Natural killer cell treated with Interleukin-12 subunit alpha and Interleukin-12 subunit beta and Interleukin-15 and Interleukin-18, amount 100 ng/mL, for 72 hours (primary cell): Measurements from ENCODE around the gene KCTD8. TPM values are rescaled to one million over a fixed set of nuclear protein-coding genes. Genes with fewer than 3 reads are reported as not detected.
"Not testable (repeated sequence)": the region's sequence is repeated elsewhere in the genome, so short reads cannot be mapped to it uniquely, and the experiment has no call there.

Experiments
- ATAC-seq, 2 donors: fragments of 150-1000 bp; cut with Tn5 transposase in 1 of 2; sonication (Bioruptor Pico), chemical (Tn5 transposase) in 1 of 2; 2 replicates each; pipeline ENCODE4 v1.10.0; 2021
- DNase-seq: peaks from one replicate; pipeline ENCODE4 v3.0.0; 2022; ENCODE audit warnings: low spot score
- H3K27ac Mint-ChIP-seq, 2 donors: 1 replicate in 1 of 2; 2 replicates in 1 of 2; pipeline ENCODE4 v1.8.0; 2022; ENCODE audit warnings: mixed read lengths in 2 of 2, mild to moderate bottlenecking in 1 of 2, moderate library complexity in 1 of 2
- H3K27me3 Mint-ChIP-seq, 2 donors: 1 replicate in 1 of 2; 2 replicates in 1 of 2; pipeline ENCODE4 v1.8.0; 2022; ENCODE audit warnings: mixed read lengths in 2 of 2
- H3K36me3 Mint-ChIP-seq: one replicate; pipeline ENCODE4 v1.8.0; 2022; ENCODE audit warnings: mixed read lengths
- H3K4me1 Mint-ChIP-seq, 2 donors: 1 replicate in 1 of 2; 2 replicates in 1 of 2; pipeline ENCODE4 v1.8.0; 2022; ENCODE audit warnings: low read depth in 2 of 2, mixed read lengths in 2 of 2, mild to moderate bottlenecking in 1 of 2
- H3K4me3 Mint-ChIP-seq: one replicate; pipeline ENCODE4 v1.8.0; 2022; ENCODE audit warnings: mixed read lengths
- H3K9me3 Mint-ChIP-seq: 2 replicates; pipeline ENCODE4 v1.8.0; 2022; ENCODE audit warnings: mixed read lengths
- total RNA-seq, 2 donors: library from RNA; stranded (reverse); gene quantifications; one replicate each; pipeline ENCODE4 v1.2.3, GENCODE V29; 2022

Gene KCTD8
- total RNA-seq, 2 donors from 2014 or later, result not detected

DNA sequence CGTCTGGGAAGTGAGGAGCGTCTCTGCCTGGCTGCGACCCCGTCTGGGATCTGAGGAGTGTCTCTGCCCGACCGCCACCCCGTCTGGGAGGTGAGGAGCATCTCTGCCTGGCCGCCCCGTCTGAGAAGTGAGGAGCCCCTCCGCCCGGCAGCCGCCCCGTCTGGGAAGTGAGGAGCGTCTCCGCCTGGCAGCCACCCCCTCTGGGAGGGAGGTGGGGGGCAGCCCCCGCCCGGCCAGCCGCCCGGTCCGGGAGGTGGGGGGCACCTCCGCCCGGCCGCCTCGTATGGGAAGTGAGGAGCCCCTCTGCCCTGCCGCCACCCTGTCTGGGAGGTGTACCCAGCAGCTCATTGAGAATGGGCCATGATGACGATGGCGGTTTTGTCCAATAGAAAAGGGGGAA, 280.8 kb downstream of the KCTD8 start:
- peaks cover 25% of the 10 kb centered on the region for H3K9me3 Mint-ChIP-seq
- H3K27ac Mint-ChIP-seq, H3K4me1 Mint-ChIP-seq, DNase-seq, H3K4me3 Mint-ChIP-seq, H3K27me3 Mint-ChIP-seq, ATAC-seq, H3K36me3 Mint-ChIP-seq: not testable (repeated sequence)

DNA sequence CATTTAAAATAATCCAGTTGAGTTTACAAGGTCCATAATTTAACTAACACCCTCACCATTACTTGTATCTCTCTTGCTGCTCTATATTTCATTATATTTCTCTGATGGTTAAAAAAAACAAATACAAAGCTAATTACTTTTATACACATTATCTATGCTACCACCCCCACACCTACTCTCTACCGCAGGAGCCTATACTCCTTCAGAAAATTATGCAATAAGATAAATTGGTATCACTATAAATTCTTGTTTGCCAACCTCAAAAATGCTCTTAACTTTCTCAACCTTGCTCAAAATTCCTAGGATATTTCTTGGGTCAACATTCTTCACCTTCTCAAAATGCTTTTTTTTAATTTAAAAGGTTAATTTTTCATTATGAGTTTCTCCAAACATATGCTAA, 282.7 kb downstream of the KCTD8 start:
- Mint-ChIP-seq H3K27me3 (no peaks in the 10 kb centered on the region), H3K9me3 (peaks cover 24% of the 10 kb centered on the region), H3K27ac (no peak overlapping the region), H3K4me3 (no peak overlapping the region), H3K4me1 (no peaks in the 10 kb centered on the region), H3K36me3 (peaks cover 4% of the 10 kb centered on the region)
- no peak for ATAC-seq
- DNase-seq, result no peak

DNA sequence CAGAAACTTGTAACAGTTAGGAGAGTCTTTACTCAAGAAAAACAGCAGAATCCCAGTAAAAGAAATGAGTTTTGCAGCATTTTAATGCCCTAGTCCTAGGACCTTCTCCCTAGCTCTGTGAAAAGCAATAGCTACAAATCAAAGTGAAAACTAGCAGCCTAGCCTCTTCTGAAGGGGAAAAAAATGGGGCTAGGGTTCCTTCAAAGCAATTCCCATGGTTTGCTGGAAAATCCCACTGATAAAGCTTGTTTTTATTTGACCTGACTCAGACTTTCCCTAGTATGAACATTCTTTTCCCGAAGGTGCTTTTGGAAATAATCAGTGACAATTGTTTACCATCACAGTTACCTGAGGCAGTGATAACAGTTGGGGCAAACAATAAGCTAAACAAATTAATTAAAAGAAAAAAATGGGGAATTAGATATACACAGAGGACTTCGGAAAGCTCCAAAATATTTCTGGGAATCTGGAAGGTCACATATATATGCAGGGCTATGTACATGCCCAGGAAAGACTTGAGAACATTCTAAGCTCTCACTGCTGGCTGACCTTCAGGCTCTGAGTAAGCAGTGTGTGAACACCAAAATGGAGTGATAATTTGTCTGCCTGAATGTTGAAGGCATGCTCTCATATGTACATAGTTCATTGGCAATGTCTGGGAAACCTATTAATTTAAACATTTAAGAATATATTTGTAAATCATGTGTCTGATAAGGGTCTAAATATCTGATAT, 285.9 kb downstream of the KCTD8 start:
- ATAC-seq (no peak), DNase-seq (no peak)
- H3K27ac Mint-ChIP-seq, result no peak overlapping the region
- H3K4me1 Mint-ChIP-seq, result no peaks in the 10 kb centered on the region
- no peaks in the 10 kb centered on the region for H3K36me3 Mint-ChIP-seq
- no peak overlapping the region for H3K4me3 Mint-ChIP-seq
- H3K9me3 Mint-ChIP-seq, result peaks cover 17% of the 10 kb centered on the region
- no peaks in the 10 kb centered on the region for H3K27me3 Mint-ChIP-seq

DNA sequence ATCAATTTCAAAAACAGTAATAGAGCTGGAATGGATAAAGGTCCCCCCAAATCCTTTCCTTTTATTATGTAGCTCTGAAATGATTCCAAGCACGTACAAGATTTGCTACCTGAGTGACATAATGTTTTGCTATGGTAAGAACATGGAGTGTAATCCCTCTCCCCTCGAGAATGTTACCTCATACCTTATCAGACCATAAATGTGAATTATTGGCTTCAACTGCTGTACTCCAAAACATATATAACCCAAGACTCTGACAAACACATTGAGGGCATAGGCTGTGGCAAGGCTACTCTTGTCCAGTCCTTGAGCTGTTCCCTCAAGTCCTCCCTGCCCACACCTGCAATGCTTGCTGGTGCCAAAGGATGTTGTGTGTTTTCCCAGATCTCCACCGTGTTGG, 286.9 kb downstream of the KCTD8 start:
- H3K27me3 Mint-ChIP-seq, result no peaks in the 10 kb centered on the region
- ATAC-seq (no peak), DNase-seq (no peak)
- no peaks in the 10 kb centered on the region for H3K36me3 Mint-ChIP-seq
- peaks cover 23% of the 10 kb centered on the region for H3K9me3 Mint-ChIP-seq
- no peak overlapping the region for H3K27ac Mint-ChIP-seq
- no peak overlapping the region for H3K4me3 Mint-ChIP-seq
- no peaks in the 10 kb centered on the region for H3K4me1 Mint-ChIP-seq

DNA sequence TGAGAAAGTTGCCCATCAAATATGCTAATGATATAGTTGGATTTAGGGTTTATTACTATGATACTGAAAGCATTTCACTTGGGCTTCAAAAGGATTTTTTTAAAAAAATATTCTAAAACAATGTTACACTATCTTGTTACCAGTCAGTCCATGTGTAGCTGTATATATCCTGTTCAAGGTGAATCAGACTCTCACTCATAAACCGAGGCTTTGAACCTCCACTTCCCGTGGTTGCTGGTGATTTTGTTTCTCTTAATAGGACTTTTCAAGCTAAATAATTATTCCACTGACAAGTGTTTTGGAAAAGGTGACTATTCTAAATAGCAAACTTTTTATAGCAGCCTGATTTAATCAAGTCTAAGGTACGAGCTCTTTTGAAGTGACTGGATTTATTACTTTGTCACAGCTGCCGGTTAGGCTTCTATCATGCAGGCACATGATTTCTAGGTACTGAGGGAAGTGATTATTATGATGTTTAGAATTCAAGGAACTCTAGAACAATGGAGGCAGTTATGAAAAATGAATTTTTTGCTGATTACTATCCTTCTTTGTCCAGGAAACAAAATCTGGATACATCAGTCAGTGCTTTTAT, 287.7 kb downstream of the KCTD8 start:
- ATAC-seq (no peak), DNase-seq (no peak)
- Mint-ChIP-seq H3K9me3 (peaks cover 27% of the 10 kb centered on the region), H3K27ac (no peak overlapping the region), H3K4me3 (no peak overlapping the region), H3K36me3 (no peaks in the 10 kb centered on the region), H3K4me1 (no peaks in the 10 kb centered on the region), H3K27me3 (no peaks in the 10 kb centered on the region)

DNA sequence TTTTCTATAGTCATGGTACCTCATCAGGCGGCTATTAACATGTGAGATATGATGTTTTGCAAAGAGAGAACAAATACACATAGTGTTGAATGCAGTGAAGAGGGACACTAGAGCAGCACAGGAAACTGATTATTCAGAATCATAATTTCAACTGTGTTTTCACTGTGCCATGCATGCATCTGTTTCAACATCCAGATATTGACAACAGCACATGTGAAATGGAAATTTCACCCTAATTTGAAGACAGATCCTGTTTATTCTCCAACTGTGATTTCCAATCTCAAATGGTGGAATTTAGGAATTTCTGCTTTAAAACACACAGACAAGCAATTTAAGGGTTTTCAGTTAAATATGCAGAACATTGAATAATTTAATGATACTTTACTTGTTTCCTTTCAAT, 288.6 kb downstream of the KCTD8 start:
- no peak overlapping the region for H3K4me3 Mint-ChIP-seq
- DNase-seq (no peak), ATAC-seq (no peak)
- H3K27me3 Mint-ChIP-seq, result no peaks in the 10 kb centered on the region
- no peaks in the 10 kb centered on the region for H3K4me1 Mint-ChIP-seq
- peaks cover 23% of the 10 kb centered on the region for H3K9me3 Mint-ChIP-seq
- H3K36me3 Mint-ChIP-seq, result no peaks in the 10 kb centered on the region
- no peak overlapping the region for H3K27ac Mint-ChIP-seq

DNA sequence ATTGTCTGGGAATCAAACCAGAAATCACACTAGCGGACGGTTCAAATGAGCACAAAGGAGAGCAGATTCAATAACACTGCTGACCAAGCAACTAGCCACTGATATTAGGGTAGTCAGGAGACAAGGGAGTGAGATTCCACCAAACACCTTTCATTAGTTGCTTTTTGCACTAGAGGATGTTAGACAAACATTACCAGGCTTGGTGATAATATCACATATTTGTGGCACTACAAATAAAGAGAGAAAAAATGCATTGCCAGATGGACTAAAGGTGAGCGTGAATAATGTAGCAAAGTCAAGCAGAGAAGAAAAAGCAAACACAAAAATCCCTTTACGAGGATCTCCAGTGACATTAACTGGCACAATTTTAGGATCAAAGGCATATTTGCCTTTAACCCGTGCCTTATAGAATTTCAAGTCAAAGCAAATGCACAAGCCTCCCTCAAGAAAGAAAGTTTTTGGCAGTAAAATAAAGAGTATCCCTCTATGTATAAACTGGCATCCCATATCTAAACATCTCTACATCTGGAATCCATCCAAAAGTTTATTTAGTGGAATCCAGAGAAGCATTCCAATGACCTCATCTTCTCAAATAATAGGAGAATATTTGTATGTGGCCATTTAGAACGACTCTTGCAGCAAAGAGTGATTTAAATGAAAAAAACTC, 290.9 kb downstream of the KCTD8 start:
- H3K27ac Mint-ChIP-seq, result no peak overlapping the region
- H3K4me1 Mint-ChIP-seq, result no peaks in the 10 kb centered on the region
- no peak for DNase-seq

DNA sequence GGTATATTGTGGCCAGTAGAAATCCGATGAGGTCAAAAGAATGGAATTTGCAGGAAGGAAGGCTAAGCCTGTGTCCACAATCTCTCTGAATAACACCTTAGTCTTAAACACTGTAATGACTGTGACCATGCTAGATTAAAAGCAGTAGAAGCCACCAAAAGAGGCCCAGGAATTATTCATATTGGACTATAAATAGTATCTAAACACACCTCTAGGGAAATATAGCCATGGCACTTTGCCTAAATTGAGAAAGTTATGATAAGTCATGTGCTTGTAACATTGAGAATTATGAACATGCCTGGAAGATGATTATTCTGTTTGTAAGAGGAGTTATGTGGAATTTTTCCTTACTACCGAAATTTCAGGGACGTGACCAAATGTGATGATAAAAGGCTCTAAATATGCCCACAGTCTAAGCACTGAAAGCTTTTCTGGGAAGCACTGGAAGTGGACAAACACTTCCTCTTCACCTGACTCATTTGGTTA, 298.5 kb downstream of the KCTD8 start:
- Mint-ChIP-seq H3K9me3 (peaks cover 25% of the 10 kb centered on the region), H3K4me3 (no peak overlapping the region), H3K27me3 (no peaks in the 10 kb centered on the region), H3K36me3 (peaks cover 10% of the 10 kb centered on the region), H3K4me1 (no peaks in the 10 kb centered on the region), H3K27ac (no peak overlapping the region)
- ATAC-seq (no peak), DNase-seq (no peak)

More for the DNA sequence above, 290.9 kb downstream of the KCTD8 start:
- Mint-ChIP-seq H3K27me3 (no peaks in the 10 kb centered on the region), H3K4me3 (no peak overlapping the region), H3K9me3 (peaks cover 27% of the 10 kb centered on the region), H3K36me3 (no peaks in the 10 kb centered on the region)
- no peak for ATAC-seq

DNA sequence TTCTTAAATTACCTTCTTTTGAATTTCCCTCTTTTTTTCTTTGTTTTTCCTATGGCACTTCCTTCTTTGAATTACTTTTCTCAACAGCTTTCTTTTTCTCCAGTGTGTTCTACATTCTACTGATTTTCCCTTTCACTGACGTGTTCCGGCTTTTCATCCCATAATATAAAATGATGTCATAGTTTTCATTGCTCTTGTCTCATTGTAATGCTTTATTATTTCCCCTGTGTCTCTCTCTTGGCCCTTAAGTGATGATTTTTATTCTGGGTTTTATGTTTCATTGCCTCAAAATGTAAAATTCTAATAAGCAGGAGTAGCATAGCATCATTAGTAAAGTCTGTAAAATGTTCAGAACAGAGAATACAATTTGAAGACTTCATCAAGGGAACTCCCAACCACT, 299.3 kb downstream of the KCTD8 start:
- DNase-seq (no peak), ATAC-seq (no peak)
- Mint-ChIP-seq H3K4me3 (no peak overlapping the region), H3K4me1 (no peaks in the 10 kb centered on the region), H3K9me3 (peaks cover 21% of the 10 kb centered on the region), H3K27me3 (no peaks in the 10 kb centered on the region), H3K27ac (no peak overlapping the region), H3K36me3 (peaks cover 10% of the 10 kb centered on the region)

DNA sequence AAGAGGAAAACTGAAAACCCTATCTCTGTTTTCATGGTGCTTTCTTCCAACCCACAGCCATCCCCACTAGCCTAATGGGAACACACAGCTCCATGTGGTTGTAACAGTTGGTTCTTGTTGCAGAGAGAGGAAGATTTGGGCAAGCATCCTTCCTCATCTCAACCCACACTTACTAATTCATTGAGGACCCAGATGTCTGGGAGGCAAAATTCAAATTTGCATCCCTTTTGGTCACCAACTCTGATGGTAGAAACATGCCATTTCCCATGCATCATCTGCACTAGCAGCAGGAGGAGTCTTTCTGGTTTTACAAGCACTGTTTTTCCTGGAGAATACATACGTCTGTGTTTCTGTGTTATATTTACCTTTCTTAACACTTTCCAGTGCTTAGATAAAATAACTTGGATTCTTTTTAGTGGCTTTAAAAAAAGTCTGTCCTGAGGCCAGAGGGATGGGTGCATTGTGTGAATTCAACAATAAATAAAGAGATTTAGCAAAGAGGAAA, 301.0 kb downstream of the KCTD8 start:
- no peak overlapping the region for H3K4me3 Mint-ChIP-seq
- DNase-seq (no peak), ATAC-seq (no peak)
- H3K27ac Mint-ChIP-seq, result no peak overlapping the region
- no peaks in the 10 kb centered on the region for H3K27me3 Mint-ChIP-seq
- H3K4me1 Mint-ChIP-seq, result no peaks in the 10 kb centered on the region
- peaks cover 21% of the 10 kb centered on the region for H3K9me3 Mint-ChIP-seq
- peaks cover 10% of the 10 kb centered on the region for H3K36me3 Mint-ChIP-seq

DNA sequence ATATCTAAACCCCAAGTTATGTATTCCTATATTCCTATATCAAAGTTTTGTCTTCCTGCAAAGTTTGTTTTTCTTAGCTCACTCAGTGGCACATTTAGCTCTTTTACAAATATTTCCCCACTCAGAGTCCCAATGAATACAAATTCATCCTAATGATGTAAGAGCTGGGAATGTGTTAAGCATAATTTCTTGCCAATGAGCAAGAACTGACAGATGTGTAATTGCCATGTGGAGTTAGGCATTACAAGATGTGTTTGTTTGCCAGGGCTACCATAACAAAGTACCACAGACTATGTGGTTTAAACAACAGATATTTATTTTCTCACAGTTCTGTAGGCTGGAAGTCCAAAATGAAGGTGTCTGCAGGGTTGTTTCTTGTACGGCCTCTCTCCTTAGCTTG, 302.1 kb downstream of the KCTD8 start:
- H3K36me3 Mint-ChIP-seq, result peaks cover 10% of the 10 kb centered on the region

DNA sequence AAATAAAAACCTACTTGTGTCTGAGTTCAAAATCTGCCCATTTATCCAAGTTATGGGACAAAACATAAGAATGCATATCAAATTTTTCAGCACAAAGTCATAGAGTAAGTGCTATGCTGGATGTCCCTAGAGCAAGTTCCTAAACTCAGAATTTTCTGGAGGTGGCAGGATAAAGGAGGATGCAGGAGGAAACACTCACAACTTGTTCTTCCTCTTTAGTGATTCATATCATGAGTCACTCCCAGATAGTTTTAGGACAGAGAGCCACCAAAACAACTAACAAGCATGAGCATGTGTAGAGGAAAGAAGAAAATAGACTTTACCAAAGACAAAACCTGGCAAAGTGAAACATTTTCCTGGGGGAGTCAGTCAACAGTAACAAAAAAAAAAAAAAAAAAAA, 302.7 kb downstream of the KCTD8 start:
- no peak for ATAC-seq
- Mint-ChIP-seq H3K9me3 (peaks cover 23% of the 10 kb centered on the region), H3K36me3 (peaks cover 8% of the 10 kb centered on the region), H3K4me3 (no peak overlapping the region), H3K27ac (no peak overlapping the region), H3K27me3 (no peaks in the 10 kb centered on the region), H3K4me1 (no peaks in the 10 kb centered on the region)
- DNase-seq, result no peak

More for the DNA sequence above, 302.1 kb downstream of the KCTD8 start:
- Mint-ChIP-seq H3K4me3 (no peak overlapping the region), H3K4me1 (no peaks in the 10 kb centered on the region), H3K27ac (no peak overlapping the region), H3K27me3 (no peaks in the 10 kb centered on the region), H3K9me3 (peaks cover 21% of the 10 kb centered on the region)
- DNase-seq, result no peak
- no peak for ATAC-seq

DNA sequence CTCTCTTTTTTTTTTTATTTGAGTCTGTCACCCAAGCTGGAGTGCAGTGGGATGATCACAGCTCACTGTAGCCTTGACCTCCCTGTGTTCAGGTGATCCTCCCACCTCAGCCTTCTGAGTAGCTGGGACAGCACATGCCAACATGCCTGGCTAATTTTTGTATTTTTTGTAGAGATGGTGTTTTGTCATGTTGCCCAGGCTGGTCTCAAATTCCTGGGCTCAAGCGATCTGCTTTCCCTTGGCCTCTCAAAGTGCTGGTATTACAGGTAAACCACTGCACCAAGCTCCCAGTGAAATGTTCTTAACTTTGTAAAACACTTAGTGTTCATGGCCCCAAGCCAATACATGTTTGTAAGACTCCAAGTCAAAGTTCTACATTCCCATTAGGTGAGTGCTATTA, 316.1 kb downstream of the KCTD8 start:
- Mint-ChIP-seq H3K27ac (no peak overlapping the region), H3K36me3 (peaks cover 11% of the 10 kb centered on the region), H3K27me3 (no peaks in the 10 kb centered on the region), H3K4me1 (no peaks in the 10 kb centered on the region), H3K4me3 (no peak overlapping the region), H3K9me3 (peaks cover 25% of the 10 kb centered on the region)
- no peak for DNase-seq
- no peak for ATAC-seq
